ENCODE results near the gene KDM4F. TPM values are rescaled to one million over a fixed set of nuclear protein-coding genes. Genes with fewer than 3 reads are reported as not detected.

The KDM4F gene
- total RNA-seq, 2 donors from 2014 or later: not detected

DNA sequence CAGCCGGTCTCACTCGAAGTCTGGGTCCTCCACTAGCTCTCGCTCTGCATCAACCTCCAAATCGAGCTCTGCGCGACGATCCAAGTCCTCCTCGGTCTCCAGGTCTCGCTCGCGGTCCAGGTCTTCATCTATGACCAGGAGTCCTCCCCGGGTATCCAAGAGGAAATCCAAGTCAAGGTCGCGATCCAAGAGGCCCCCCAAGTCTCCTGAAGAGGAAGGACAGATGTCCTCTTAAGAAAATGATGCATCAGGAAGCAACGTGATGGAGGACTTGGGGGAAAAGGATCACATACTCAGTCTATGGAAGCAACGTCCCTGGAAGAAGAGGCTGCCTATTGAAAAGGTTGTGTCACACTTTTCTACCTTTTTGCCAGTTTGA, 18.6 kb downstream of the KDM4F start:
- Histone ChIP-seq H3K4me1 (peaks cover 17% of the 10 kb centered on the region), H3K36me3 (replicated peaks in 1 of 2; ENCODE audit: insufficient read depth in 1 of 2, low read depth in 2 of 2) (no peaks in the 10 kb centered on the region), H3K9me3 (no peaks in the 10 kb centered on the region), H3K27ac (peak overlapping the region; percentile 95 to 99 (median 98)), H3K4me3 (peak overlapping the region; percentile 69 to 70), H3K27me3 (no peaks in the 10 kb centered on the region)
- TF ChIP-seq, protein P1, sequence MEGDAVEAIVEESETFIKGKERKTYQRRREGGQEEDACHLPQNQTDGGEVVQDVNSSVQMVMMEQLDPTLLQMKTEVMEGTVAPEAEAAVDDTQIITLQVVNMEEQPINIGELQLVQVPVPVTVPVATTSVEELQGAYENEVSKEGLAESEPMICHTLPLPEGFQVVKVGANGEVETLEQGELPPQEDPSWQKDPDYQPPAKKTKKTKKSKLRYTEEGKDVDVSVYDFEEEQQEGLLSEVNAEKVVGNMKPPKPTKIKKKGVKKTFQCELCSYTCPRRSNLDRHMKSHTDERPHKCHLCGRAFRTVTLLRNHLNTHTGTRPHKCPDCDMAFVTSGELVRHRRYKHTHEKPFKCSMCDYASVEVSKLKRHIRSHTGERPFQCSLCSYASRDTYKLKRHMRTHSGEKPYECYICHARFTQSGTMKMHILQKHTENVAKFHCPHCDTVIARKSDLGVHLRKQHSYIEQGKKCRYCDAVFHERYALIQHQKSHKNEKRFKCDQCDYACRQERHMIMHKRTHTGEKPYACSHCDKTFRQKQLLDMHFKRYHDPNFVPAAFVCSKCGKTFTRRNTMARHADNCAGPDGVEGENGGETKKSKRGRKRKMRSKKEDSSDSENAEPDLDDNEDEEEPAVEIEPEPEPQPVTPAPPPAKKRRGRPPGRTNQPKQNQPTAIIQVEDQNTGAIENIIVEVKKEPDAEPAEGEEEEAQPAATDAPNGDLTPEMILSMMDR (IDR thresholded peaks at IDR 0.05): no peak
- TF ChIP-seq POLR2A (IDR thresholded peaks at IDR 0.05): no peak
- DNase-seq (peak in 1 of 4 donors; percentile 61), ATAC-seq (peak; percentile 1)
- 0 to 1% methylated on average over 15 to 16 of the region's 16 CpGs for WGBS, 2 donors
- intact Hi-C loops (cut with DNase I): no loop called here

- no peaks in the 10 kb centered on the region for H3K9me3 ChIP-seq
- H3K27me3 ChIP-seq: no peaks in the 10 kb centered on the region
- peak overlapping the region; percentile 95 to 99 (median 98) for H3K27ac ChIP-seq
- ATAC-seq: peak; percentile 81
- WGBS, 2 donors: 0 to 1% methylated on average over 5 of the region's 5 CpGs
- H3K36me3 ChIP-seq (replicated peaks in 1 of 2; ENCODE audit: insufficient read depth in 1 of 2, low read depth in 2 of 2): no peaks in the 10 kb centered on the region
- TF ChIP-seq POLR2A (IDR thresholded peaks at IDR 0.05): peak; percentile 52 to 90 (median 89)
- TF ChIP-seq, protein P1 (IDR thresholded peaks at IDR 0.05): peak in 1 of 7 experiments; percentile 14
- H3K4me3 ChIP-seq: peak overlapping the region in 1 of 2 donors; percentile 70
- intact Hi-C loops (cut with DNase I): no loop called here
- peak; percentile 83 to 94 (median 87) for DNase-seq
- peaks cover 17% of the 10 kb centered on the region for H3K4me1 ChIP-seq
Measured at GRCh38 chr11:95068549-95068948, 19.3 kb downstream of the KDM4F start.

DNA sequence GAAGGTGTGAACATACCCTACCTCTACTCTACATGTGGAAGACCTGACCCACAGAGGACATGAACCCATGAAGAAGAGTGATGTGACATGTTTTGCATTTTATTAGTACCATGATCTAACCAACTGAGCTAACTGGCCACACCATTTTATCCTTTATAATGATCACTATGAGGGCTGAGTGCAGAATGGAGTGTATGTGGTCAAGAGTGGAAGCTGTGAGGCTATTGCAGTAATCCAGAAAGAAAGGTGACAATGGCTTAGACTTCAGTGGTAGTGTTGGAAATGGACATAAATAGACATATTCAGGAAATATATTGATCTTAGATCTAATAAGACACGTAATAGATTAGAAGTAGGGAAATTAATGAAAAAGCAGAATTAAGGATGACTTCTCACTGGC, 21.2 kb downstream of the KDM4F start:
- 76 to 92% methylated on average over 1 of the region's 1 CpG for WGBS, 2 donors
- DNase-seq (no peak), ATAC-seq (no peak)
- Histone ChIP-seq H3K9me3 (no peaks in the 10 kb centered on the region), H3K36me3 (replicated peaks in 1 of 2; ENCODE audit: insufficient read depth in 1 of 2, low read depth in 2 of 2) (no peaks in the 10 kb centered on the region), H3K4me3 (no peak overlapping the region), H3K27ac (no peak overlapping the region), H3K27me3 (no peaks in the 10 kb centered on the region), H3K4me1 (peaks cover 32% of the 10 kb centered on the region)
- no peak for TF ChIP-seq POLR2A (IDR thresholded peaks at IDR 0.05)
- TF ChIP-seq, protein P1 (IDR thresholded peaks at IDR 0.05): no peak
- intact Hi-C loops (cut with DNase I): no loop called here

- no peaks in the 10 kb centered on the region for H3K27me3 ChIP-seq
- peaks cover 48% of the 10 kb centered on the region for H3K4me1 ChIP-seq
- intact Hi-C loops (cut with DNase I): no loop called here
- H3K4me3 ChIP-seq: no peak overlapping the region
- DNase-seq (no peak), ATAC-seq (no peak)
- H3K27ac ChIP-seq: no peak overlapping the region
- no peaks in the 10 kb centered on the region for H3K9me3 ChIP-seq
- TF ChIP-seq, protein P1 (IDR thresholded peaks at IDR 0.05): no peak
- no peak for TF ChIP-seq POLR2A (IDR thresholded peaks at IDR 0.05)
- H3K36me3 ChIP-seq (replicated peaks in 1 of 2; ENCODE audit: insufficient read depth in 1 of 2, low read depth in 2 of 2): no peaks in the 10 kb centered on the region
Measured at GRCh38 chr11:95072948-95073347, 23.7 kb downstream of the KDM4F start.

DNA sequence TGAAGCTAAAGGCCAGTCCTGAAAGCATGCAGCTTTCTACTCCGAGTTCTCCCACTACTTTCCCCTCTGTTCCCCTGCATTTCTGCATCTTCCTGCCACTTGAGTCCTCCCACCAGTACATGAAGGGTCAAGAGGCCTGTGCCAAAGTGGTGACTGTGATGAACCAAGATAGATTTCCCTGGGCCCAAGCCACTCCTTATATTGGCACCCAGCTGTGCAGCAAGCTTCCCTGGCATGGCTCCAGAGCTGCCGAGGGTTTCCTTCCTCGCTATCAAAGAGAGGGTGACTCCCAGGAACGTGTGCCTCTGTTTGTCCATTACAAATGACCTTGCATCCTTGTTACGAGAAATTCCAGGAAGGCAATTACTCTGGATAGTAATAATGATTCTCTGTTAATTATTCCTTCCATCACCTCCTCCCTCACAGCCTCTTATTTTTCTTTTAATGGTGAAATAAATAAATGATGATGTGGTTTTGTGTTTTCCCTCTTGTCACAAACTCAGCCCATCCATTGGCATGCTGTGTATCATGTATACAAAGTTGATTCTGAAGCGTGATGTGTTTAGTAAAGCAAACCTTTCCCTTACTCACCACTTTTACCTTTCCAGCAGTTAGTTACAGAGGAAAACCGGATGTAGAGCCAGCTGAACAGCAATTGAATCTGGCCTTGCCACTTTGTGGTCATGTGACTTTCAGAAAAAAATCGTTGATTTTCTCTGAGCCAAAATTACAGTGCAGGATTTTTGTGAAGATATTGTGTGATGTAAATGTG, 25.8 kb downstream of the KDM4F start:
- H3K9me3 ChIP-seq: no peaks in the 10 kb centered on the region
- 21% methylated on average over 8 of the region's 8 CpGs for WGBS, 2 donors
- H3K4me1 ChIP-seq: peaks cover 38% of the 10 kb centered on the region
- DNase-seq: peak; percentile 60 to 72 (median 70)
- no peaks in the 10 kb centered on the region for H3K36me3 ChIP-seq (replicated peaks in 1 of 2; ENCODE audit: insufficient read depth in 1 of 2, low read depth in 2 of 2)
- H3K27me3 ChIP-seq: no peaks in the 10 kb centered on the region
- intact Hi-C loops (cut with DNase I): no loop called here
- peak; percentile 67 for ATAC-seq
- TF ChIP-seq POLR2A (IDR thresholded peaks at IDR 0.05): no peak
- TF ChIP-seq, protein P1 (IDR thresholded peaks at IDR 0.05): no peak
- peak overlapping the region; percentile 17 to 68 (median 44) for H3K27ac ChIP-seq
- no peak overlapping the region for H3K4me3 ChIP-seq

All from body of pancreas (tissue), 4 donors.